Kasumi-1 (cell line): ENCODE results near the gene CYB5R2.

Experiments used
- DNase-seq, 2 experiments: peaks; one replicate each; lab custom pipeline; 2025; lab: John Stamatoyannopoulos, UW

CYB5R2 gene

DNA sequence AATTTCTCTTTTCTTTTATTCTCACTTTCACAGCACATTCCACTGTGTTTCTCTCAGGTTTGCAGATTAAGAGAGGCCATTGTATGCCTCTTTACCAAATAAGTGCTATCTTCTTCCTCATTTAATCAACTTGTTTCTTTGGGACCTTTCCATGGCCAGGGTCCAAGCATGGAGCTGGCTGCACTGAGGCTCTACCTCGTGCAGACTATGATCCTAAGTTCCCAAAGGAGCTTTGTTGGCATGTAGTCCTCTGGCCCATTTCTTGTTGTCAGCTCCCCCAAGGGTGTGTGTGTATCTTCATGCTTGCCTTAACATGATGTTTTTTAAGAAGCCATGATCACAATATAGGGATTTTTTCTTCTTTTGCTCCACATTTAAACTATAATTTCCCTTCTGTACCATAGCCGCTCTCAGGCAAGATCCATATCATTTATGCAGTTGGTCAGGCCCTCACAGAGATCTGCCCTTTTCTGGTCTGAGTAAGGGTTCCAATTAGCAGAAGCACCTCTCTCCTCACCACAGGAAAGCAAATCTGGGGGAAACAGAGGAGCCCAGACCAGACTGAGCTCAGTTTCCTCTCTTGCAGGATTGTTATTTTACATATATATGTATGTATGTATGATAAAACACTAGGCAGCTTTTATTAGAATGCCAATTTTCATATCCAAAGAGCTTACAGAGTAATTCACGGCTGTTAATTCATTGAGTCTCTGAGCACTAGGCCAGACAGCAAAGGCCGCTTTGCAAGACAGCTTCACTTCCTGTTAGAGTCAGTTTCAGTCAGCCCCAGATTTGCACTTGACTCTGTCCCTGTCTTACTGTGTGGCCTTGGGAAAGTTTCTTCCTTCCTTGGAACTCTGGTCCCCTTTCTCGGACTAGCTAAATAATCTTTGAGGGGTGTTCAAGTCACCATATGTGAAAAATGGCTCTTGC is 34.3 kb downstream of the CYB5R2 start:
- no peak for DNase-seq

GRCh38 chr11:7637447-7638157 is 35.7 kb downstream of the CYB5R2 start:
- DNase-seq: no peak

DNA sequence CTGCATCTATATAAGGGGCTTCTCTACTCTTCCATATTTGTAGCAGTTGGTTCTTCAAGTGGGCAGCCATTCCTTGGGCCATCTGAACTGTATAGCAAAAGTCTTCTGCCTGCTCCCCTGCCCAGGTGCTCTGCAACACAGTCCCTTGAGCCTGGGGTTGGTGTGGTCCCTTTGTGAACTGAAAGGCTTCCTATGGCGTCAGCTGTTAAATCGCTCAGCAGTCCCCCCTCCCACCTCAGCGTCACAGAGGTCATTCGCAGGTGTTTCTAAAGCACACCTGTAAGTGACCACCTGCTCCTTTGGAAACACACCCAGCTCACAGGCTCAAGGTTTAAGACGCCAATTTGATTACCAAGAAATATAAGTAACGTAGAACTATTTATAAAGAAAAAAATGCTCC is 37.0 kb downstream of the CYB5R2 start:
- DNase-seq: no peak

DNA sequence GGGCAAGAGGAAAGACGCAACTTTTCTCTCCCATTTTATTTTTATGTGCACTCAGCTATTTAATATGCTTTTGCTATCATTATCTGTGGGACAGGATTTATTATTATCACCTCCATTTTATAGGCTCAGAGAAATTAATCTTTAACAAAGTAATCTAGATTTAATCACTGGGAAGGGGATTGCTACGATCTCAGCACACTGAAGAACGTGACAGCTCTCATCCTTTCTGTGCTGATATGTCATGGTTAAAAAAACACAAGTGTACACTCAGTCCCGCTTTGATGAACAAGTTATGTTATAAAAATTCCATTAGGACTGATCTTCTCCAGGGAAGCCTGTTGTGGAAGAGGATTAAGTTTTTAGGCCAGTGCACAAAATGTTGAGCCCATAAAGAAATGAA is 37.6 kb downstream of the CYB5R2 start:
- no peak for DNase-seq

GRCh38 chr11:7635137-7635536 is 38.2 kb downstream of the CYB5R2 start:
- DNase-seq: no peak

DNA sequence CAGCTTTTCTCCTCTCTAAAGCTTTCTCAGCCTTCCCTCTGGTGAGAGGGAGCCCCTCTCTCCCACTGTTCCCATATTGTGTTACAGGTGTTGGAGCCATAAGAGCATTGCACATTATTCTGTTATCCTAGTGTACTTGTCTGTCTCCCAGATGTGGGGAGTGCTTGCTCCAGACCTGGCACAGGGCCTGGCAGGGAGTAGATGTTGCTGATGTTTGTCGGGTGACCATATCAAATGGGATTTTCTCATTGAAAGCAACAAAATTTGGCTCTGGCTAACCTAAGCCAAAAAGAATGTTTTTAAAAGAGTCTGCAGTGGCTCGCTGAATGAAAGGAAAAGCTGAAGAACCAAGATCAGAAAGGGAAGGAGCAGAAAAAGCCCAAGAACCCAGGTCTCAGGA is 41.1 kb downstream of the CYB5R2 start:
- DNase-seq: no peak

- DNase-seq: no peak
Observed at GRCh38 chr11:7630002-7630401, 43.3 kb downstream of the CYB5R2 start.

- DNase-seq: no peak
Observed at GRCh38 chr11:7628660-7629059, 44.6 kb downstream of the CYB5R2 start.

DNA sequence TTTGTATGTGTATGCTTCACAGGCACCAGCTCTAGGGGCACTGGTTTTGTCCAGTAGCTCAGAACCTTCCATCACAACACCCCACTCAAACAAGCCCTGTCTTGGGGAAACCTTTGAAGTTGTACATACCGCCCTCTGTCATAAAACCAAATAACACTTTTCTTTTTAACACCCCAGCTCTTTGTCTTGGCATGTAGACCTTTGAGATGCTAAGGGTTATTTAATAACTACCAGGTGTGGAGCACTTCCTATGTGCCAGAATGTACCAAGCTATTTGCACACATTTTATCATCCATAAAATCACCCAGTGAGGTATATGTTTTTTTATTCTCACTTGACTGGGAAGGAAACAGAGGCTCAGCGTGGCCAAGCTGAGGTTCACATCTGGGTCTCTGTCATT is 50.6 kb downstream of the CYB5R2 start:
- no peak for DNase-seq

DNA sequence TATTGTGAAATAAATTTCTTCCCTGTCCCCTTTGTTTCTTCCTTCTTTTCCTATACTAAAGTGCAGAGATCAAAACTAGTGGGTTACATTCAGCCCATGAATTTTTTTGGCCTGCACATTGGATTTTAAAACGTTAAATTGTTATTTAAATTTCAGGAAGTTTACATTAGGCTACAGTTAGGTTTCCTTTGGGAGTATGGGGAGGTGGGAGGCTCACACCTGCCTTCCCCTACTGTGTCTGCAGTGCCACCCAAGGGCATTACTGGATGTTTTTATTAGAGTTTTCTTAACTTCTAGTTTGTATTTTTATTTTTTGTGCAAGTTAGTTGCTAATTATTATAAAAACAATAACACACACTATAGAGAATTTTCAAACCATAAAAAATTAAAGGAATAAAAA is 51.7 kb downstream of the CYB5R2 start:
- no peak for DNase-seq

GRCh38 chr11:7621090-7621489 is 52.2 kb downstream of the CYB5R2 start:
- DNase-seq: no peak

DNA sequence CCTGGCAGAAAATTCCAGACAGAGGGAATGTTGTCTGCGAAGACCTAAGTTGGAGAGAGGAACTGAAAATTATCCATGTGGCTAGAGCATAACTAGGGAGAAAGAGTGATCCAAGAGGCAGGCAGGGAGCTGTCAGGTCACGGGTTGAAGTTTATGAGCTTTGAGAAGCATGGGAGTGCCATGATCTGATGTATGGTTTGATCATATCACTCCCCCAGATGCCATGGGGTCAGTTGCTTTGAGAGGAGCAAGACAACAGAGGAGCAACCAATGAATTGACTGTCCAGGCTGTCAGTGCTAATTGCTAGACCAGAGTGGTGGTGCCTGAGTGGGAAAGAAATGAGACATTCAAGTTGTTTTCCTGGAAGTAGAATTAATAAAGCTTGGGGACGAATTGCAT is 54.0 kb downstream of the CYB5R2 start:
- no peak for DNase-seq

DNA sequence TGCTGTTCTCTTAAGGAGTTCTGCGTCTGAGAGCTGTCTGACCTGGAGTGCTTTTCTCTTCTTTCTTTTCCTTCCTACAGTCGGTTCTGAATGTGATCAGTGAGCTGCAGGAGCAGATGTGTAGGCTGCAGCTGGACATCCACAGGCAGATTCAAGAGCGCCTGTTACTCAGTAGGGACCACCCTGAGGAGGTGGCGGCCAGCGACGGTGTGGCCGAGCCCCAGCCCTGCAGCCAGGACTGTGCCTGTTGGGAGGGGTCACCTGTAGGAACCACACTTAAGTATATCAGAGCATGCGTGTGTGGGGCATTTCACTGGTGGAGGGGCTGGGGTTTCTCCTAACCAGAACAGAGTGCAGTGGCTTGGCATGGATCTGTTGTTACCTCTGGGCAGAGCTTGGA is 56.3 kb downstream of the CYB5R2 start:
- DNase-seq: no peak
